ENCODE measurements around the gene MRPS30. TPM values are rescaled to one million over a fixed set of nuclear protein-coding genes. Genes with fewer than 3 reads are reported as not detected.
"Not testable (repeated sequence)": the region's sequence is repeated elsewhere in the genome, so short reads cannot be mapped to it uniquely, and the experiment has no call there.

Gene MRPS30
- total RNA-seq, 2 experiments from 2014 or later, result 64.3 to 85.8 TPM

GRCh38 chr5:44787731-44788130, 21.0 kb upstream of the MRPS30 start:
- POLR2A ChIA-PET, result no interaction called here
- H3K79me2 ChIP-seq (ENCODE audit: insufficient read depth, low read depth, low read length), result no peaks in the 10 kb centered on the region
- intact Hi-C loops (cut with micrococcal nuclease; ENCODE audit: unreplicated experiment), result no loop called here

GRCh38 chr5:44789372-44789995, 19.3 kb upstream of the MRPS30 start:
- H3K27ac ChIP-seq (ENCODE audit: low read depth, low read length, poor library complexity, severe bottlenecking); intact Hi-C loops (cut with micrococcal nuclease; ENCODE audit: unreplicated experiment); H3K4me1 ChIP-seq (ENCODE audit: insufficient read depth, low read length, poor library complexity, severe bottlenecking); H3K4me2 ChIP-seq (ENCODE audit: low read length); BruUV-seq (replicated peaks); CTCF ChIA-PET (ENCODE audit: unreplicated experiment); H3K36me3 ChIP-seq (ENCODE audit: insufficient read depth, low read length); H4K20me1 ChIP-seq (ENCODE audit: insufficient read depth, low read length); H2AFZ ChIP-seq (ENCODE audit: low read length); DNase-seq (ENCODE audit: low spot score); H3K9me2 ChIP-seq (ENCODE audit: insufficient read depth, low read length); H3K79me2 ChIP-seq (ENCODE audit: insufficient read depth, low read depth, low read length); H3K4me3 ChIP-seq (ENCODE audit: low read depth, low read length, poor library complexity, severe bottlenecking): not testable (repeated sequence)
- POLR2A ChIA-PET, result interaction anchor here (1.1 kb wide), 1 partner anchor 10 kb away, joined by 3 read pairs; no protein-coding TSS in a partner anchor
- H3K9me3 ChIP-seq (ENCODE audit: low read length), result peaks cover 29% of the 10 kb centered on the region; the same call in 1 of the 2 replicates

More at GRCh38 chr5:44787731-44788130, 21.0 kb upstream of the MRPS30 start:
- Histone ChIP-seq H3K9me3 (ENCODE audit: low read length) (peaks cover 19% of the 10 kb centered on the region; the same call in 1 of the 2 replicates), H2AFZ (ENCODE audit: low read length) (no peak overlapping the region), H3K27ac (ENCODE audit: low read depth, low read length, poor library complexity, severe bottlenecking) (no peak overlapping the region), H3K4me1 (ENCODE audit: insufficient read depth, low read length, poor library complexity, severe bottlenecking) (no peaks in the 10 kb centered on the region), H3K4me3 (ENCODE audit: low read depth, low read length, poor library complexity, severe bottlenecking) (no peak overlapping the region), H3K9me2 (ENCODE audit: insufficient read depth, low read length) (no peaks in the 10 kb centered on the region), H3K4me2 (ENCODE audit: low read length) (no peak overlapping the region), H4K20me1 (ENCODE audit: insufficient read depth, low read length) (no peaks in the 10 kb centered on the region), H3K36me3 (ENCODE audit: insufficient read depth, low read length) (no peaks in the 10 kb centered on the region; the same call in 1 of the 2 replicates)
- BruUV-seq (replicated peaks), result no TSS peak
- DNase-seq (ENCODE audit: low spot score), result no peak
- TF ChIP-seq CTCF (conservative IDR thresholded peaks at IDR 0.05; ENCODE audit: low read length) (no peak), EZH2phosphoT487 (IDR thresholded peaks at IDR 0.05; ENCODE audit: borderline replicate concordance, low read depth, low read length) (no peak)
- CTCF ChIA-PET (ENCODE audit: unreplicated experiment), result no interaction called here

GRCh38 chr5:44792031-44792673, 16.6 kb upstream of the MRPS30 start:
- intact Hi-C loops (cut with micrococcal nuclease; ENCODE audit: unreplicated experiment); H3K79me2 ChIP-seq (ENCODE audit: insufficient read depth, low read depth, low read length); H3K27ac ChIP-seq (ENCODE audit: low read depth, low read length, poor library complexity, severe bottlenecking); H3K9me2 ChIP-seq (ENCODE audit: insufficient read depth, low read length); H4K20me1 ChIP-seq (ENCODE audit: insufficient read depth, low read length); H3K4me2 ChIP-seq (ENCODE audit: low read length); H2AFZ ChIP-seq (ENCODE audit: low read length); H3K4me1 ChIP-seq (ENCODE audit: insufficient read depth, low read length, poor library complexity, severe bottlenecking); H3K4me3 ChIP-seq (ENCODE audit: low read depth, low read length, poor library complexity, severe bottlenecking); BruUV-seq (replicated peaks); DNase-seq (ENCODE audit: low spot score); H3K36me3 ChIP-seq (ENCODE audit: insufficient read depth, low read length); CTCF ChIA-PET (ENCODE audit: unreplicated experiment): not testable (repeated sequence)
- POLR2A ChIA-PET, result interaction anchor here (1.2 kb wide), 1 partner anchor 14 kb away, joined by 3 read pairs; no protein-coding TSS in a partner anchor
- H3K9me3 ChIP-seq (ENCODE audit: low read length), result peaks cover 36% of the 10 kb centered on the region; the same call in 1 of the 2 replicates
